GM12891 (cell line): ENCODE data around the gene PCYOX1L.
A peak's percentile ranks its signal among the peaks of the same experiment; 100 is the strongest.

Experiments
- DNase-seq: peaks from one replicate; pipeline ENCODE4 v3.0.0; 2011; ENCODE audit warnings: low spot score; ENCODE audit not compliant: insufficient read length
- FAIRE-seq: peaks from 2 replicates; lab custom pipeline; 2011; peaks lifted over from hg19 to GRCh38; lab: Jason Lieb, UNC
- PAX5 ChIP-seq: IDR thresholded peaks from 2 replicates; pipeline ENCODE4 v1.6.1; 2011; ENCODE audit warnings: low read length, moderate library complexity, mild to moderate bottlenecking; ENCODE audit not compliant: insufficient read depth, severe bottlenecking
- POLR2A ChIP-seq: IDR thresholded peaks from 2 replicates; pipeline ENCODE4 v1.6.1; 2011; ENCODE audit warnings: low read depth, low read length, control low read depth
- POLR2AphosphoS5 ChIP-seq: IDR thresholded peaks from 2 replicates; pipeline ENCODE4 v1.6.1; 2011; ENCODE audit warnings: low read depth, low read length, control low read depth
- POU2F2 ChIP-seq: IDR thresholded peaks from 2 replicates; pipeline ENCODE4 v1.6.1; 2011; ENCODE audit warnings: low read depth, mild to moderate bottlenecking, control low read depth, low read length, moderate library complexity
- SPI1 ChIP-seq: IDR thresholded peaks from 2 replicates; pipeline ENCODE4 v1.6.1; 2011; ENCODE audit warnings: low read depth, low read length, control low read depth
- TAF1 ChIP-seq: IDR thresholded peaks from 2 replicates; pipeline ENCODE4 v1.6.1; 2011; ENCODE audit warnings: low read depth, low read length, control low read depth

The PCYOX1L gene

GRCh38 chr5:149363936-149364335, 6.1 kb downstream of the PCYOX1L start:
- DNase-seq (no peak), FAIRE-seq (no peak)
- no peak for TF ChIP-seq POLR2AphosphoS5
- no peak for TF ChIP-seq SPI1
- TF ChIP-seq TAF1, result no peak
- TF ChIP-seq POLR2A, result no peak
- no peak for TF ChIP-seq PAX5
- TF ChIP-seq POU2F2, result no peak

GRCh38 chr5:149364719-149365118, 6.9 kb downstream of the PCYOX1L start:
- TF ChIP-seq SPI1 (no peak), POLR2AphosphoS5 (no peak), POU2F2 (no peak), TAF1 (no peak), PAX5 (no peak), POLR2A (no peak)
- DNase-seq (no peak), FAIRE-seq (no peak)

GRCh38 chr5:149365418-149365817, 7.6 kb downstream of the PCYOX1L start:
- DNase-seq (no peak), FAIRE-seq (no peak)
- TF ChIP-seq POLR2A (no peak), PAX5 (no peak), POLR2AphosphoS5 (no peak), POU2F2 (no peak), SPI1 (no peak), TAF1 (no peak)

GRCh38 chr5:149366169-149366729, 8.4 kb downstream of the PCYOX1L start:
- no peak for DNase-seq
- no peak for FAIRE-seq
- TF ChIP-seq PAX5, result no peak
- TF ChIP-seq TAF1, result no peak

GRCh38 chr5:149367249-149367971, 9.6 kb downstream of the PCYOX1L start:
- TF ChIP-seq POLR2AphosphoS5 (no peak), POLR2A (no peak), PAX5 (no peak), POU2F2 (no peak), SPI1 (no peak), TAF1 (no peak)
- peak; percentile 79 for DNase-seq
- peak; percentile 71 for FAIRE-seq

DNA sequence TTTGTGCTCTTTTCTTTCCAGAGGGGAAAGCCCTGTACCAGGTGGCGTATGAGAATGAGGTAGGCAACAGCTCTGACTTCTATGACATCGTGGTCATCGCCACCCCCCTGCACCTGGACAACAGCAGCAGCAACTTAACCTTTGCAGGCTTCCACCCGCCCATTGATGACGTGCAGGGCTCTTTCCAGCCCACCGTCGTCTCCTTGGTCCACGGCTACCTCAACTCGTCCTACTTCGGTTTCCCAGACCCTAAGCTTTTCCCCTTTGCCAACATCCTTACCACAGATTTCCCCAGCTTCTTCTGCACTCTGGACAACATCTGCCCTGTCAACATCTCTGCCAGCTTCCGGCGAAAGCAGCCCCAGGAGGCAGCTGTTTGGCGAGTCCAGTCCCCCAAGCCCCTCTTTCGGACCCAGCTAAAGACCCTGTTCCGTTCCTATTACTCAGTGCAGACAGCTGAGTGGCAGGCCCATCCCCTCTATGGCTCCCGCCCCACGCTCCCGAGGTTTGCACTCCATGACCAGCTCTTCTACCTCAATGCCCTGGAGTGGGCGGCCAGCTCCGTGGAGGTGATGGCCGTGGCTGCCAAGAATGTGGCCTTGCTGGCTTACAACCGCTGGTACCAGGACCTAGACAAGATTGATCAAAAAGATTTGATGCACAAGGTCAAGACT, 10.3 kb downstream of the PCYOX1L start:
- no peak for TF ChIP-seq POLR2A
- no peak for TF ChIP-seq SPI1
- no peak for TF ChIP-seq PAX5
- no peak for TF ChIP-seq POU2F2
- TF ChIP-seq TAF1, result no peak
- TF ChIP-seq POLR2AphosphoS5, result no peak
- DNase-seq (no peak), FAIRE-seq (no peak)

GRCh38 chr5:149370878-149371277, 13.0 kb downstream of the PCYOX1L start:
- no peak for DNase-seq

DNA sequence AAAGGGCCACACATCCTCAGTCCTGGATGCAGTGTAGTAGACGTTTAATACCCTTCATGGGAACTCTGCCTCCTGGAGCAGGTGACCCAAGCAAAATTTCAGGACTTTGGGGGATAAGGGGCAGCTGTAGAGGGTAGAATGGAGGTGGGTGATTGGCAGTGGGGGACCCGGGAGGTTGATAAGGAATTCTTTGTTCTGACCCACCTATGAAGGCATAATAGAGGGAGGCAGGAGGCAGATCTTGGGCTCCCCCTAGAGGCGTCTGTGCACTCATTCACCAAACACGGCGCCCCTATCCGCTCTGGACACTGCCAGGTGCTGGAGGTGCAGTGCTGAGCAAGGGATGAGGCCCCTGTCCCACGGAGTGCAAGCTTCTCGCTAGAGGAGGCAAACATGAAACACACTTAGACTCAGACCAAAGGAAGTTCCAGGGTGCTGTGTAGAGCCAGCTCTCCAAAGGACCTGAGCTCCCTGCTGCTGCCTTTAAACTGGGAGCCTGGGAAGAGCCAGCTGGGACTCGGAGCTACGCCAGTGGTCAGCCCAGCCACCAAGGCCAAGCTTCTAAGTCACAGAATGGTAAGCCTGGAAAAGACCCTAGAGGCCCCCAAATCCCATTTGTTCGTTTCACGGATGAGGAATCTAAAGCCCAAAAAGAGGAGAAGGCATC, 13.6 kb downstream of the PCYOX1L start:
- TF ChIP-seq TAF1 (no peak), POLR2A (no peak), POU2F2 (no peak), SPI1 (no peak), PAX5 (no peak), POLR2AphosphoS5 (no peak)
- peak; percentile 84 for DNase-seq
- peak; percentile 76 for FAIRE-seq

More at GRCh38 chr5:149370878-149371277, 13.0 kb downstream of the PCYOX1L start:
- TF ChIP-seq PAX5, result no peak
- no peak for FAIRE-seq

GRCh38 chr5:149372076-149372795, 14.4 kb downstream of the PCYOX1L start:
- DNase-seq, result no peak
- TF ChIP-seq POLR2A (no peak), PAX5 (no peak), POLR2AphosphoS5 (no peak), POU2F2 (no peak), SPI1 (no peak), TAF1 (no peak)
- no peak for FAIRE-seq

DNA sequence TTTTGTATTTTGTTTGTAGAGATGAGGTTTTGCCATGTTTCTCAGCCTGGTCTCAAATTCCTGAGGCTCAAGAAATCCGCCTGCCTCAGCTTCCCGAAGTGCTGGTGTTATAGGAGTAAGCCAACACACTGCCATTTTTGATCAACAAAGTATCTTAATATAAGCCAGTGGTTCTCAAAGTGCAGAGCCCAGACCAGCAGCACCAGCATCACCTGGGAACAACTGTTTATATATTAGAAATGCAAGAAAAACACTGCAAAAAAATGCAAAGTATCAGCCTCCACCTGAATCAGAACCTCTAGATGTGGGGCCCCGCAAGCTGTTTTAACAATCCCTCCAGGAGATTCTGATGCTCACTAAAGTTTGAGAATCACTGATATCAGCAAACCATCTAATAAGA, 15.1 kb downstream of the PCYOX1L start:
- DNase-seq (no peak), FAIRE-seq (no peak)
- TF ChIP-seq POLR2A (no peak), POLR2AphosphoS5 (no peak), SPI1 (no peak), PAX5 (no peak), TAF1 (no peak), POU2F2 (no peak)
